ENCODE results near the gene ZFPL1.
"Not testable (repeated sequence)": the region's sequence is repeated elsewhere in the genome, so short reads cannot be mapped to it uniquely, and the experiment has no call there.

Gene ZFPL1

DNA sequence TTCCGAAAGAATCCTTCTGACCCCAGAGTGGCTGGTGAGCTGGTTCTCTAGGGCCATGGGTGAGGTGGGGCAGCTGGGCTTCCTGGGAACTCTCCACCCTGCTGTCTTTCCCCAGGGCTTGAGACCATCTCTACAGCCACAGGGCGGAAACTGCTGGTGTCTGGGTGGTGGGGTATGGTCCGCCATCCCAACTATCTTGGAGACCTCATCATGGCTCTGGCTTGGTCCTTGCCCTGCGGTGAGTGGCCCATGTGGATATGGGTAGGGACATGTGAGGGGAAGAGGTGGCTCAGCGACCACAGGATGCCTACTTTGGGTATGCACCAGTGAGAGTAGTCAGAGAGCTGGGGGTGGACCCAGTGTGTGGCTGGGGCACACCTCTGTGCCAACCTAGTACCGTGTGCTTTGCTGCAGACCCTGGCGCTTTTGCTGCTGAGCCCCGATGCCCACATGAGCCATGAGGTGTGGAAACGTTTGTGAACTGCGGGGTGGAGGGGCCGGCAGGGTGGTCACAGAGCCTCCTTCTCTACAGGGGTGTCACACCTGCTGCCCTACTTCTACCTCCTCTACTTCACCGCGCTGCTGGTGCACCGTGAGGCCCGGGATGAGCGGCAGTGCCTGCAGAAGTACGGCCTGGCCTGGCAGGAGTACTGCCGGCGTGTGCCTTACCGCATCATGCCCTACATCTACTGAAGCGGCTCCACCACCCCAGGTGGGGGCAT lies 31.5 kb downstream of the ZFPL1 start:
- no peak for DNase-seq

DNA sequence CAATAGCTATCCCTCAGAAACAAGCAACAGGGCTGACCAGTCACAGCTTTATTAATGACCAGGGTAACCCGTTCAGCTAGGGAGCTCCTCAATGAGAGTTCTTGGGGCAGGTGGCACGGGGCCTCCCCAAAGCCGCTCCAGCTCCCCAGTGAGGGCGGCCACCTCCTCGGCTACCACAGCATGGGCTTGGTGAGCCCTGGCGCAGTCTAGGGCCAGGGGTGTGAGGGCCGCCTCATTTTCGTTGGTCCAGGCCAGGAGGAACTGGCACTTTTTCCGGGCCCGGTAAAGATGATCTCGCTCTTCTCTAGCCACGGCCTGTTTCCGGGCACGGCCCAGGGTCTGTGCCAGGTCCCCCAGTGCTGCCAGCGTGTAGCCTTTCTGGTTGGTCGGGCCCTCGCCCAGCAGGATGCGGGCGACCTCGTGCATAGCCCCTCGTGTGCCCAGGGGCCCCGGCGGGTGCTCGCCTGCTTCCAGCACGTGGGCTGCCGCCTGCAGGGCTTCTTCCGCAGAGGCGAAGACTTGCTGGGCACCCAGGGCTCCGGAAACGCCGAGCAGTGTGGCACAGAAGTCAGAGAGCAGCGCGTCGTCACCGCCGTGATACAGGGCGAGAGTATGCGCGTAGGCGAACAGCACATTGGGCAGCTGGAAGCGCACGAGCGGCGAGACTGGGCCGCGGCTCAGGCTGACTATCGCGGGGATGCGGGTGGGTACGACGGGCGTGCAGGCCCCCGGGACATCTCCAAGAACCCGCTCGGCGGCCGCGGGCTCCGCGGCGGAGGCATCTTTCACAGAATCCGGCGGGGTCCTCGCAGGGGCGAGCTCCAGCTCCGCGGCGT lies 32.6 kb downstream of the ZFPL1 start:
- DNase-seq: peak; percentile 6

- DNase-seq: peak; percentile 100
Measured at GRCh38 chr11:65117206-65118096, 33.4 kb downstream of the ZFPL1 start, which contains the start of gene ZNHIT2. ZNHIT2 (minus strand) TSS chr11:65117701; CDS start chr11:65117653, 48 bp downstream.

- DNase-seq: no peak
Measured at GRCh38 chr11:65118097-65118837, 34.2 kb downstream of the ZFPL1 start.

DNA sequence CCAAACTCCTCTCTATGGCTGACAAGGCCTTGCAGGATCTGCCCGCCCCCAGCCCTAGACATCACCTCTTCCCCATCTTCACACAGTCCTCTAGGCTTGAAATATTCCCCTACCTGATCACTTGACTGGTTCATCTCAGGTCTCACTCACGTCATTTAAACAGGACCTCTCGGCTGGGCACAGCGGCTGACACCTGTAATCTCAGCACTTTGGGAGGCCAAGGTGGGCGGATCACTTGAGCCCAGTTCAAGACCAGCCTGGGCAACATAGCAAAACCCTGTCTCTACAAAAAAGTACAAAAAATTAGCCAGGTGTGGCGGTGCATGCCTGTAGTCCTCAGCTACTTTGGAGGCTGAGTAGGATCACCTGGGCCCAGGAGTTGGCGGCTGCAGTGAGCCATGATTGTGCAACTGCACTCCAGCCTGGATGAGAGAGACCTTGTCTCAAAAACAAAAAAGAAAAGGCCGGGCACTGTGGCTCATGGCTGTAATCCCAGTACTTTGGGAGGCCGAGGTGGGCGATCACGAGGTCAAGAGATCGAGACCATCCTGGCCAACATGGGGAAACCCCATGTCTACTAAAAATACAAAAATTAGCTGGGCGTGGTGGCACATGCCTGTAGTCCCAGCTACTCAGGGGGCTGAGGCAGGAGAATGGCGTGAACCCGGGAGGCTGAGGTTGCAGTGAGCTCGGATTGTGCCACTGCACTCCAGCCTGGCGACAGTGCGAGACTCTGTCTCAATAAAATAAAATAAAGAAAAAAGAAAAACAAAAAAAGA lies 35.1 kb downstream of the ZFPL1 start:
- DNase-seq: not testable (repeated sequence)

DNA sequence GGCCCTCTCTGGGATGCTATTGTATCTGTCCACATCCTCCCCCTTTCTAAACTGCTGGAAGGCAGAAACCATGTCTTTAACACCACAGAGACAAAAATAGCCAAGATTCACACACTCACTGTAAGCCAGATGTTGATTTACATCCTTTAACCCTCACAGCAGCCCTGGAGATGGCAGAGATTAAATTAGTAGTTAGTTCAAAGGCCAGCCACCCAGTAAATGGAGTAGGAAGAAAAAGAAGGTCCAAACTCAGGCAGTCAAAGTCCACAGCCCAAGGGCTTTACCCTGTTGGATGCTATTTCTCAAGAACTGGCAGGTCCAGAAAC lies 35.6 kb downstream of the ZFPL1 start:
- DNase-seq: no peak

DNA sequence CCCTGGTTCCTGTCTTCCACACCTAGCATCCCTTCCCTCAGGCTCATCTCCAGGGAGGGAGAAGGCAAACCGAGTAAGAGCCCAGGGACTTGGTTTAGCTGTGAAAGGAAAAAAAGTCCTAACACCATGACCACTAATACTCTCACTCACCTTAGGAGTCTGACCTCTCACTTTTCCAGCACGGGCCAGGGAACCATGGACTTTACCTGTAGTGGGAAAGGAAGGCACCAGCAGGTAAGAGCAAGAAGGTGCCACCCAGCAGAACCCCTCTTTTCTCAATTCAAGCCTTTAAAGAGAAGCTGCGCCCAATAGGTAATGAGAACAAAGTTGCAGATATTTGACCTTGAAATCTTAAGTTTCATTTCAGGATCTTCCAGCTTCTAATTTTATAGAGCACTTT lies 36.8 kb downstream of the ZFPL1 start:
- DNase-seq: no peak

DNA sequence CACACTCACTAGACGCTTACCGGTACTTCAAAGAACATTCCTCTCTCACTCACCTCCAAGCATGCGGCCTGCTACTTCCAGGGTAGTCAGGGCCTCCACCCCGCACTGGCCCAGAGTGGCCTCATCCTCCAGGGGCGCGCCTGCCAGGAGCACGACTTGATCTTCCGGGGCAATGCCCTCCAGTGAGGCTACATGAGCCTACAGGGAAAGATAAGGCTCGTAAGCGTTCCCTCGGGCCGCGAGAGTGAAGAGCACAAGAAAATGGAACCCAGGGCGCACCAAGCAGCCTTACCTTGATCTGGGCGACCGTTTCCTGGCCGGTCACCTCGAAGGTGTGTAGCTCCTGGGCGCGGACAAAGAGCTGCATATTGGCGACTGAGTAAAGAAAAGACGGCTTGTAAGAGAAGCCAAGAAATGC lies 37.4 kb downstream of the ZFPL1 start:
- no peak for DNase-seq

- DNase-seq: peak; percentile 99
Measured at GRCh38 chr11:65121865-65122696, 38.1 kb downstream of the ZFPL1 start, which contains the start of the genes FAU and MRPL49. FAU (minus strand) TSS chr11:65122134; CDS start chr11:65121813, 321 bp downstream. MRPL49 (plus strand) TSS chr11:65122321; CDS start chr11:65122347, 26 bp downstream.

DNA sequence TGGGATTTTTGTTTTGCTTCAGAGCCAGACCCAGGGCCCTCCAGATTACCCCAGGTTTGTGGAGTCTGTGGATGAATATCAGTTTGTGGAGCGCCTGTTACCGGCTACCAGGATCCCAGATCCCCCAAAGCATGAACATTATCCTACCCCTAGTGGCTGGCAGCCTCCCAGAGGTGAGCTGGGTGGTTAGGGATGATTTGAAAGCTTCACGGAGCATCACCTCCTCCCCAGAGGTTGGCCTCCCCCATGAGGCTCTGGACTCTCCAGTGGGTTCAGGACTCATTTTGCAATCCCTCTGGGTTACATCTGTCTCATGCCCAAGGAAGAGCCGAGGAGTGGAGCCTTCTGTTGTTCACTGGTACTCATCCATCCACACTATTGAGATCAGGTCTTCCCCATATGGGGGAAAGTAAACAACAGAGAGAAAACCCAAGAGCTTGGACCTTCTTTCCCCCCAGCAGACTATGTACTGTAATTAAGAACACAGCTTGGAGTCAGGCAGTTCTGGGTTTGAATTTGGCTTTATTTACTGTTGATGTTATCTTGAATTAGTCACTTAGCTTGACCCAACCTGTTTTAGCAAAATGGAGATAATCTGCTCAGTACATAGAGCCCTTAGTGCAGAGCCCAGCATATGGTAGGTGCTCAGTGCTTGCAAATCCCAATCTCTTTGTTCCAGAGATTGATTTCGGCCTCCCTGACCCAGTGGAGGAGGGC lies 40.6 kb downstream of the ZFPL1 start:
- no peak for DNase-seq

GRCh38 chr11:65125197-65126056 lies 41.4 kb downstream of the ZFPL1 start:
- no peak for DNase-seq

GRCh38 chr11:65126624-65127274 lies 42.7 kb downstream of the ZFPL1 start:
- no peak for DNase-seq

DNA sequence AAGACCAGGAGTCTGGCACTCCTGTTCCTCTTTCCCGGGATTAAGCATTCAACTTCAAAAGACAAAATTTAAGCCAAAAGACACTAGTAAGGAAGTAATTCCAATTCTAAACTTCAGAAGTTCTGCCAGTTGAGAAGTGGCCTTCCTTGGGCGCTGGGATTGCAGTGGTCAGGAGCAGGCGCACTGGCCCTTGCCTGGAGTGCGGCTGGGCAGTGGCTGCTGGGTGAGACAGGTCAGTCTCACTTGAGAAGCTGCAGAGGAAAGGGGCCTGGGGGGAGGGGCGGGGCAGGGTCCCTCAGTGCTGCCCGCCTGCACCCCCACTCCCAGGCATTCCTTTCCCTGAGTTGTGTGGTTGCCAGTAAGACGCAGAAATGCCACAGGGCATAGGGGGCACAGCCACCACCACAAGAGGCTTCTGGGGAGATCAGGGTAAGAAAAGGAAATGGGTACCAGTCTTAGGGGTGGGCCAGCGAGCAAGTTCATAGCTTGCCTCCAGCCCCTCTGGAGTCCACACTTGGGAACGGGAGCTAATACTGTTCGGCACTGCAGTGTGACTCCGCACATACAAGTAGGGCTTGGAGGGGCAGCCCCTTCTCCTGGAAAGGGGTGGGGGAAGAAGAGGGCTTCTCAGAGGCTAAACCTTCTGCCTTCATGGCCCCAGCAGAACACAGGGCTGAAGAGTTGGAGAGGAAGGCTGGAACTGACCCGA lies 43.6 kb downstream of the ZFPL1 start:
- no peak for DNase-seq

- no peak for DNase-seq
Measured at GRCh38 chr11:65128182-65129145, 44.4 kb downstream of the ZFPL1 start.

DNA sequence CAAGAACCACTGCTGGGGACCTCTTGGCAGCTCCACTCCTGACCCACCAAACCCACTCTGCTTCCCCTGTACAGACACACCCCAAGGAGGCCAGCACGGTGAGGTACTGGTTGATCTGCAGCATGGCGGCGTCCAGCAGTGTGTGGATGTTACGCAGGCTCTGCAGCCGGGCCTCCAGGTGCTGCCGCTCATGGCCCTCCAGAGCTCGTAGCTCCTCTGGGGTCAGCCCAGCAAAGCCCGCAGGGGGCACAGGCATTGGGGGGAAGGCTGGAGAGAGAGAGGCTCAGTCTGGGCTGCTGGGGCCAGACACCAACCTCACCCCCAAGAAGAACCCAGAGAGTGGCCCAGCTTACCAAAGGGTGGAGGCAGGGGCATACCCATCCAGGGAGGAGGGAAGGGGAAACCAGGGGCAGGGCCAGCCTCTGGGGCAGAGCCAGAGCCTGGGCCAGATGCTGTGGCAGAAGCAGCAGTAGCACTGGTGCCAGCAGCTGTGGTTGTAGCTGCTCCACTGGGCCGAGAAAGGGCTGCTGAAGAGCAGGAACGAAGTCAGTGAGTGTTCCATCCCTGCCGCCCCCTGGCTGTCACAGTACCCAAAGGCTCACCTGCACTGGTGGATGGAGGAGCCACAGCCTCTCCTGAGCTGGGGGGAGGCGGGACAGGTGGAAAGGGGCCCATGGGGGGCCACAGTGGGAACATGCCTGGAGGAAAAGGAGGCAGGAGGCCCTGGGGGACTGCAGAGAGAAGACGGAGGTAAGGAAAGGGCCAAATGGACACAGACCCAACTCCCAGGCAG lies 45.8 kb downstream of the ZFPL1 start:
- DNase-seq: no peak

All from NCI-H1105 (cell line).